Astrocyte (in vitro differentiated cells and primary cell): ENCODE results near the gene YBX3. TPM values are rescaled to one million over a fixed set of nuclear protein-coding genes. Genes with fewer than 3 reads are reported as not detected.

Source experiments
- DNase-seq: peaks from one replicate; pipeline ENCODE4 v3.0.0-alpha.2; 2010; ENCODE audit warnings: low read depth
- FAIRE-seq: peaks from 2 replicates; lab custom pipeline; 2011; peaks lifted over from hg19 to GRCh38; lab: Jason Lieb, UNC
- H2AFZ ChIP-seq: 2 replicates; pipeline ENCODE4 v1.6.0; 2012; ENCODE audit warnings: low read depth, low read length, inconsistent platforms
- H3K27ac ChIP-seq: 2 replicates; pipeline ENCODE4 v1.5.1; 2011; ENCODE audit warnings: low read depth, low read length, inconsistent platforms
- H3K27me3 ChIP-seq: 2 replicates; pipeline ENCODE4 v1.6.0; 2011; ENCODE audit warnings: low read length, inconsistent platforms; ENCODE audit not compliant: insufficient read depth
- H3K36me3 ChIP-seq: 2 replicates; pipeline ENCODE4 v1.5.1; 2011; ENCODE audit warnings: low read length, inconsistent platforms; ENCODE audit not compliant: insufficient read depth
- H3K4me1 ChIP-seq: 2 replicates; pipeline ENCODE4 v1.5.1; 2011; ENCODE audit warnings: low read length, inconsistent platforms; ENCODE audit not compliant: insufficient read depth
- H3K4me2 ChIP-seq: 2 replicates; pipeline ENCODE4 v1.6.0; 2012; ENCODE audit warnings: low read length, inconsistent platforms
- H3K4me3 ChIP-seq: 2 replicates; pipeline ENCODE4 v1.5.1; 2011; ENCODE audit warnings: low read depth, mild to moderate bottlenecking, low read length, inconsistent platforms; ENCODE audit not compliant: insufficient read depth
- H3K79me2 ChIP-seq: 2 replicates; pipeline ENCODE4 v1.6.0; 2012; ENCODE audit warnings: mild to moderate bottlenecking, low read length, inconsistent platforms; ENCODE audit not compliant: insufficient read depth
- H3K9ac ChIP-seq: 2 replicates; pipeline ENCODE4 v1.6.0; 2012; ENCODE audit warnings: mild to moderate bottlenecking, low read length, inconsistent platforms
- H3K9me3 ChIP-seq: 2 replicates; pipeline ENCODE4 v1.5.1; 2012; ENCODE audit warnings: low read depth, mild to moderate bottlenecking, low read length, inconsistent platforms; ENCODE audit not compliant: insufficient read depth
- H4K20me1 ChIP-seq: 2 replicates; pipeline ENCODE4 v1.6.0; 2012; ENCODE audit warnings: low read length, inconsistent platforms; ENCODE audit not compliant: insufficient read depth
- H3K27ac Mint-ChIP-seq: one replicate; pipeline ENCODE4 v1.8.0; 2021; ENCODE audit warnings: mild to moderate bottlenecking, mixed read lengths; ENCODE audit not compliant: unreplicated experiment
- H3K27me3 Mint-ChIP-seq: one replicate; pipeline ENCODE4 v1.8.0; 2021; ENCODE audit warnings: low read depth, mixed read lengths; ENCODE audit not compliant: unreplicated experiment
- H3K36me3 Mint-ChIP-seq: one replicate; pipeline ENCODE4 v1.8.0; 2021; ENCODE audit warnings: low read depth, mixed read lengths; ENCODE audit not compliant: unreplicated experiment
- H3K4me1 Mint-ChIP-seq: one replicate; pipeline ENCODE4 v1.8.0; 2021; ENCODE audit warnings: low read depth, mixed read lengths; ENCODE audit not compliant: unreplicated experiment
- H3K4me3 Mint-ChIP-seq: one replicate; pipeline ENCODE4 v1.8.0; 2021; ENCODE audit warnings: mild to moderate bottlenecking, moderate library complexity, mixed read lengths; ENCODE audit not compliant: unreplicated experiment
- H3K9me3 Mint-ChIP-seq: one replicate; pipeline ENCODE4 v1.8.0; 2021; ENCODE audit warnings: mild to moderate bottlenecking, mixed read lengths; ENCODE audit not compliant: unreplicated experiment
- EZH2 ChIP-seq: IDR thresholded peaks from 2 replicates; pipeline ENCODE4 v1.6.1; 2012; ENCODE audit warnings: mild to moderate bottlenecking, low read length, inconsistent platforms; ENCODE audit not compliant: insufficient read depth
- total RNA-seq: library from RNA; stranded (reverse); gene quantifications from 2 replicates; pipeline ENCODE4 v1.2.1, GENCODE V29; 2021
- TF ChIP-seq, protein P1 (sequence below): IDR thresholded peaks from 2 replicates; pipeline ENCODE4 v1.5.1; 2011; ENCODE audit warnings: low read depth, mild to moderate bottlenecking, inconsistent platforms, low read length, moderate library complexity; ENCODE audit not compliant: insufficient read depth

YBX3 gene
- total RNA-seq, 1 donor from 2014 or later, result 527 TPM

DNA sequence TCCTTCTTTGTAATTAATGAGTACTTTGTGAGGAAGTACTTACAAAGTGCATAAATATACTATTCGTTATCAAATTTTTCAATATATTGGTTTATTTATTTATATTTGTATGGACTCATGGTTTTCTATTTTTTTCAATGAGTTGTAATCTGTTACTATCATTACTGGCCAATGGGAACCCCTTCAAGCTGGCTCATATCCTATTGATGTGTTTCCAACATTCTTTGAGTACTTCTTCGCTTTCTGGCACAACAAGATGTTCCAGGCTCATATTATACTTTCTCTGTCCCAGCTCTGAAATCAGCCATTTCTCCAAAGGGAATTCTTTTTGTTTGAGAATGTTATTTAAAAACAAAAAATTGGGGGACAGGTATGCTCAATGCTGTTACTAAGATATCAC lies 17.5 kb downstream of the YBX3 start:
- no peaks in the 10 kb centered on the region for H3K4me1 ChIP-seq
- H3K27me3 ChIP-seq, result no peaks in the 10 kb centered on the region
- H3K4me3 ChIP-seq, result no peak overlapping the region
- TF ChIP-seq, protein P1, sequence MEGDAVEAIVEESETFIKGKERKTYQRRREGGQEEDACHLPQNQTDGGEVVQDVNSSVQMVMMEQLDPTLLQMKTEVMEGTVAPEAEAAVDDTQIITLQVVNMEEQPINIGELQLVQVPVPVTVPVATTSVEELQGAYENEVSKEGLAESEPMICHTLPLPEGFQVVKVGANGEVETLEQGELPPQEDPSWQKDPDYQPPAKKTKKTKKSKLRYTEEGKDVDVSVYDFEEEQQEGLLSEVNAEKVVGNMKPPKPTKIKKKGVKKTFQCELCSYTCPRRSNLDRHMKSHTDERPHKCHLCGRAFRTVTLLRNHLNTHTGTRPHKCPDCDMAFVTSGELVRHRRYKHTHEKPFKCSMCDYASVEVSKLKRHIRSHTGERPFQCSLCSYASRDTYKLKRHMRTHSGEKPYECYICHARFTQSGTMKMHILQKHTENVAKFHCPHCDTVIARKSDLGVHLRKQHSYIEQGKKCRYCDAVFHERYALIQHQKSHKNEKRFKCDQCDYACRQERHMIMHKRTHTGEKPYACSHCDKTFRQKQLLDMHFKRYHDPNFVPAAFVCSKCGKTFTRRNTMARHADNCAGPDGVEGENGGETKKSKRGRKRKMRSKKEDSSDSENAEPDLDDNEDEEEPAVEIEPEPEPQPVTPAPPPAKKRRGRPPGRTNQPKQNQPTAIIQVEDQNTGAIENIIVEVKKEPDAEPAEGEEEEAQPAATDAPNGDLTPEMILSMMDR, result no peak
- TF ChIP-seq EZH2, result no peak
- Mint-ChIP-seq H3K9me3 (no peaks in the 10 kb centered on the region), H3K27me3 (no peaks in the 10 kb centered on the region), H3K4me1 (peaks cover 4% of the 10 kb centered on the region), H3K4me3 (no peak overlapping the region), H3K36me3 (peaks cover 21% of the 10 kb centered on the region), H3K27ac (no peak overlapping the region)
- H3K27ac ChIP-seq, result no peak overlapping the region
- peaks cover 50% of the 10 kb centered on the region for H4K20me1 ChIP-seq
- H3K4me2 ChIP-seq, result no peak overlapping the region
- FAIRE-seq (no peak), DNase-seq (peak; percentile 52)
- H3K36me3 ChIP-seq, result peaks cover 68% of the 10 kb centered on the region
- H2AFZ ChIP-seq, result no peak overlapping the region
- no peak overlapping the region for H3K9ac ChIP-seq
- H3K79me2 ChIP-seq, result peaks cover 39% of the 10 kb centered on the region
- no peaks in the 10 kb centered on the region for H3K9me3 ChIP-seq

DNA sequence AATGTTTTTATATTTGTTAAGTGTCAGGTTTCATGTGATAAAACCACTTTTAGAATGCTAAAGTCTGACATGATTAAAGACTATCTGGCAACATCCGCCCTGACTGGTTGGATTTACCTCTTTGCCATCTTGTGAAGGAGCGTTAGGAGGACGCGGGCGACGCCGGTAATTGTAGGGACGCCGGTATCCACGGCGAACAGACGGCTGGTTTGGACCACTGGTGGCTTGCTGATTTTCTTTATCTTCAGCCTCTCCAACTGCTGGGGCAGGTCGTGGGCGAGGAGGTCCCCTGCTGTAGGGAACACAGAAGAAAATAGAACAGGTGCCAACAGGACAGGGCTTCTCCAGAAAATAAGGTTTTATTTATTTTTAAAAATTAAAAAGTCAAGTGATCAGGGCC lies 21.3 kb downstream of the YBX3 start:
- Histone ChIP-seq H3K27me3 (no peaks in the 10 kb centered on the region), H3K4me3 (no peak overlapping the region), H3K9ac (no peak overlapping the region), H4K20me1 (peaks cover 18% of the 10 kb centered on the region), H3K27ac (no peak overlapping the region), H3K9me3 (no peaks in the 10 kb centered on the region), H3K79me2 (peaks cover 13% of the 10 kb centered on the region), H2AFZ (no peak overlapping the region), H3K4me2 (no peak overlapping the region), H3K36me3 (peaks cover 68% of the 10 kb centered on the region), H3K4me1 (no peaks in the 10 kb centered on the region)
- no peak overlapping the region for H3K4me3 Mint-ChIP-seq
- peaks cover 15% of the 10 kb centered on the region for H3K36me3 Mint-ChIP-seq
- no peak overlapping the region for H3K27ac Mint-ChIP-seq
- TF ChIP-seq EZH2, result no peak
- DNase-seq (no peak), FAIRE-seq (no peak)
- no peaks in the 10 kb centered on the region for H3K9me3 Mint-ChIP-seq
- no peaks in the 10 kb centered on the region for H3K4me1 Mint-ChIP-seq
- no peaks in the 10 kb centered on the region for H3K27me3 Mint-ChIP-seq

DNA sequence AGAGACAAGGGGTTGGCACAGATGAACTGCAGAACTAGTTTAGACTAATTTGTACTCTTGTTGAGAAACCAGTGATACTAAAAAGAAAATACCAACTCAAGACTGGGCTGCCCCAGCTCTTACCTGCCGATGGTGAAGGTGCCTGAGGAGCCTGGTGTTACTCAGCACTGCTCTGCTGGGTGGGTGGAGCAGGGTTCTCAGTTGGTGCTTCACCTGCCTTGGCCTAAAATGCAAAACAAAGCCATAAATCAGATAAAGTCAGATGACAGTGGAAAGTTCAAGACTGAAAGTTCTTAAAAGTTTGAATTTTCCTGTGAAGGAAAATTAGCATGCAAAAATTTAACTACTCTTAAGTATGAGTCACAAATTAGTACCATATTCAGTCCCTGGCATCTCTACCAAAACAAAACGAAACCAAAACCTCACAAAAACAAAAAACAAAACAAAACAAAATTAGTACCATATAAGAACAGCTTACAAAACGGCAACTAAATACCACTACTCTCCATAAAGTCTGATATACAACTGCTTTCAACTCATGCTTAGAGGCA lies 21.9 kb downstream of the YBX3 start:
- H3K4me1 Mint-ChIP-seq, result no peaks in the 10 kb centered on the region
- H3K27ac ChIP-seq, result no peak overlapping the region
- H3K27ac Mint-ChIP-seq, result no peak overlapping the region
- no peak for DNase-seq
- no peak overlapping the region for H3K4me3 Mint-ChIP-seq
- no peaks in the 10 kb centered on the region for H3K27me3 Mint-ChIP-seq
- H3K36me3 ChIP-seq, result peaks cover 65% of the 10 kb centered on the region
- no peaks in the 10 kb centered on the region for H3K9me3 Mint-ChIP-seq
- no peaks in the 10 kb centered on the region for H3K27me3 ChIP-seq
- H2AFZ ChIP-seq, result no peak overlapping the region
- H3K9ac ChIP-seq, result no peak overlapping the region
- no peak overlapping the region for H3K4me3 ChIP-seq
- H3K4me2 ChIP-seq, result no peak overlapping the region
- peaks cover 9% of the 10 kb centered on the region for H3K79me2 ChIP-seq
- no peak for FAIRE-seq
- no peaks in the 10 kb centered on the region for H3K9me3 ChIP-seq
- H3K4me1 ChIP-seq, result no peaks in the 10 kb centered on the region
- TF ChIP-seq, protein P1, result no peak
- TF ChIP-seq EZH2, result no peak
- peaks cover 13% of the 10 kb centered on the region for H3K36me3 Mint-ChIP-seq
- H4K20me1 ChIP-seq, result peaks cover 15% of the 10 kb centered on the region
